GM12801 (cell line): ENCODE data around the gene UNG.

Experiments
- TF ChIP-seq, protein P1 (sequence below): IDR thresholded peaks from one replicate; pipeline ENCODE4 v1.5.1; 2011; ENCODE audit warnings: control low read depth; ENCODE audit not compliant: insufficient read length; ENCODE audit errors: extremely low read depth

Gene UNG

DNA sequence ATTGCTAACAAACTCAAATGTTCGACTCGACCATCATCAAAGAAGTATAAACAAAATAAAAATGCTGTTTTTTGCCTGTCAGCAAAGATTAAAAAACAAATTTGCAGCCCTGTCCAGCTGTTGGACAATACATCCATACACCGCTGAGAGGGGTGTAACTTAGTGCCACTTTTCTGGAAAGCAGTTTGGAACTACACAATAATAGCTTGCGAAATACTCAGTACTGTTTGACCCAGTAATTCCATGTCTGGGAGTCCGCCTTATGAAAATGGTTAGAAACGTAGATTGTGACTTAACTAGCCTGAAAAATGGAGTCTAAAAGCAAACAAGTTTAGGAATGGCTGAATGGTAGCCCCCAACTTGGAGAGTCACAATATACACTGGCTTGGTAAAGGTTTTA lies 38.6 kb upstream of the UNG start:
- TF ChIP-seq, protein P1, sequence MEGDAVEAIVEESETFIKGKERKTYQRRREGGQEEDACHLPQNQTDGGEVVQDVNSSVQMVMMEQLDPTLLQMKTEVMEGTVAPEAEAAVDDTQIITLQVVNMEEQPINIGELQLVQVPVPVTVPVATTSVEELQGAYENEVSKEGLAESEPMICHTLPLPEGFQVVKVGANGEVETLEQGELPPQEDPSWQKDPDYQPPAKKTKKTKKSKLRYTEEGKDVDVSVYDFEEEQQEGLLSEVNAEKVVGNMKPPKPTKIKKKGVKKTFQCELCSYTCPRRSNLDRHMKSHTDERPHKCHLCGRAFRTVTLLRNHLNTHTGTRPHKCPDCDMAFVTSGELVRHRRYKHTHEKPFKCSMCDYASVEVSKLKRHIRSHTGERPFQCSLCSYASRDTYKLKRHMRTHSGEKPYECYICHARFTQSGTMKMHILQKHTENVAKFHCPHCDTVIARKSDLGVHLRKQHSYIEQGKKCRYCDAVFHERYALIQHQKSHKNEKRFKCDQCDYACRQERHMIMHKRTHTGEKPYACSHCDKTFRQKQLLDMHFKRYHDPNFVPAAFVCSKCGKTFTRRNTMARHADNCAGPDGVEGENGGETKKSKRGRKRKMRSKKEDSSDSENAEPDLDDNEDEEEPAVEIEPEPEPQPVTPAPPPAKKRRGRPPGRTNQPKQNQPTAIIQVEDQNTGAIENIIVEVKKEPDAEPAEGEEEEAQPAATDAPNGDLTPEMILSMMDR, result no peak

DNA sequence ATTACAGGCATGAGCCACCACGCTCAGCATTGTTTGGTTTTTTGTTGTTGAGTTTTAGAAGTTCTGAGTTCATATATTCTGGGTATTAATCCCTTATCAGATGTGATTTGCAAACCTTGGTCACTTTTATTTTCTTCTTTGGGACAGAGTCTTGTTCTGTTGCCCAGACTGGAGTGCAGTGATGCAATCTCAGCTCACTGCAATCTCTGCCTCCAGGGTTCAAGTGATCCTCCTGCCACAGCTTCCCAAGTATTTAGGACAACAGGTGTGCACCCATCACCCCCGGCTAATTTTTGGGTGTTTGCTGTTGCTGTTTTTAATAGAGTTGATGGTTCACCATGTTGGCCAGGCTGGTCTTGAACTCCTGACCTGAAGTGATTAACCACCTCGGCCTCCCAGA lies 33.3 kb upstream of the UNG start:
- TF ChIP-seq, protein P1, result no peak

DNA sequence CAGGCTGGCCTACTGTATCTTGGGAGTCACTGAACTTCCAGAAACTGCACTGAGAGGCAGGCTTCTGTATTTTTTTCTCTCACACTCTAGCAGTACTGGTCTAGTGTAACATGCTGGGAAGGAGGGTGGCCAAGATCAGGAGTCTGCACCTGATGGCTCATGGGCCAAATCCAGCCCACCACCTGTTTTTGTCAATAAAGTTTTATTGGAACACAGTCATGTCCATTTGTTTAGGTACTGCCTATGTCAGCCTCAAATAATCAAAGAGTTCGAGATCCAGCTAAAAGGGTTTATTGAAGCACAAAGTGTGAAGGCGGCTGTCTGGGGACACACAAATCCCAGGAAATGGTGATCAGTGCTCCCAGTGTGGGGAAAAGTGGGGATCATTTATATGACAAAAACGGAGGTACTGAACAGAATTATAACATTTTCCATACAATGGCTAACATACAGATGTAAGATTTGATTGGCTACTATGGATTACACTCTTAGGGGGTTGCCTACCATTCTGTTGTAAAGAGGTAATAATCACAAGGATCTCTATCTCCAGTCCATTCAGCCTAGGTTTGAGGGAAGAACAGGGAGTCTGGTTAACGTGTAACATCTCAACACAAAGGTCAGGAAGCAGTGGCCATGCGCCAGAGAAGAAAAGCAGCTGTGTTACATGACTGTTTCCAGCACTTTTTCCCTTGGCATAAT lies 32.1 kb upstream of the UNG start:
- TF ChIP-seq, protein P1, result no peak

DNA sequence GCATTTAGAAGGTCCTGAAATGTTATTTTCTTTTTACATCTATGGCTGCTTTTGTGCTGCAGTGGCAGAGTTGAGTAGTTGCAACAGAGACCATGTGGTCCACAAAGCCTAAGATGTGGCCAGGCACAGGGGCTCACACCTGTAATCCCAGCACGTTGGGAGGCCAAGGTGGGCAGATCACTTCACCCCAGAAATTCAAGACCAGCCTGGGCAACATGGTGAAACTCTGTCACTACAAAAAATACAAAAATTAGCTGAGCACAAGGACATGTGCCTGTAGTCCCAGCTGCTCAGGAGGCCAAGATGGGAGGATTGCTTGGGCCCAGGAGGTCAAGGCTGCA lies 31.6 kb upstream of the UNG start:
- TF ChIP-seq, protein P1, result no peak

DNA sequence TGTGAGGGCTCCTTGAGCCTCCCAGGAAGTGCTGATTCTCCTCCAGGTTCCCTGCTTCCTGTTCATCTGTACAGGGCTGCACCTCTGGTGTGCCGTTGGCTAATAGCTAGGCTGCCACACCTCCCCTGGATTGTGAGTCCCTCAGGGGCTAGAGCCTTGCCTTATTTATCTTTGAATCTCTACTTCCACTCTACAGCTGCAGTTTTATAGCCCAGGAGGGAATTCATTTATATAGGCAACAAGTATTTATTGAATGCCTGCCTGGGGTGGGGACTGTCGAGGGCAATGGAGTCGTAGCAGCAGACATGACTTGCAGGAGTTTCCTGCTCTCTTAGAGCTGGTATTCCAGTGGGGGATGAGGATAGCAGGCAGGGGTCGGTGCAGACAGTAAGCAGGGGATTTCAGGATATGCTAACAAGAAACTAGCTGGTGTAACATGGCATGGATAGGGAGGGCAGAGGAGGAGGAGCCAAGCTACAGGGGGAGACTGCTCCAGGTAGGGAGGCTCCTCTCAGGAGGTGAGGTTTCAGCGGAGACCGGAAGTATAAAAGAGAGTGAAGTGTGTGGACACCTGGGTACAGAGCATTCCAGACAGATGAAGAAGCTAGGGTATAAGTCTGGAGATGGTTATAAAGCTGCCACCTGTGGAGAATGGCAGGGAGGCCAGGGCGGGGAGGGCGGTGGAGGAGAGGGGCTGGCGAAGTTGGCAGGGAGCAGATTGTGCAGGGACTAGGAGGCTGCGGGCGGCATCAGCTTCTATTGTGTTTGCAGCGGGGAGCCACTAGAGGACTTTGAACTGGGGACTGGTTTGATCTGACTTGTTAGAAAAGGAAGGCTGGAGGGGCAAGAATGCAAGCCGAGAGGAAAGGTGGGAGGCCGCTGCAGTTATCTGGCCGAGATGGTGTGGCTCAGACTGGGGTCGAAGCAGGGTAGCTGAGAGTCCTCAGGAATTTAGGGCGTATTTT lies 27.8 kb upstream of the UNG start:
- TF ChIP-seq, protein P1, result no peak

DNA sequence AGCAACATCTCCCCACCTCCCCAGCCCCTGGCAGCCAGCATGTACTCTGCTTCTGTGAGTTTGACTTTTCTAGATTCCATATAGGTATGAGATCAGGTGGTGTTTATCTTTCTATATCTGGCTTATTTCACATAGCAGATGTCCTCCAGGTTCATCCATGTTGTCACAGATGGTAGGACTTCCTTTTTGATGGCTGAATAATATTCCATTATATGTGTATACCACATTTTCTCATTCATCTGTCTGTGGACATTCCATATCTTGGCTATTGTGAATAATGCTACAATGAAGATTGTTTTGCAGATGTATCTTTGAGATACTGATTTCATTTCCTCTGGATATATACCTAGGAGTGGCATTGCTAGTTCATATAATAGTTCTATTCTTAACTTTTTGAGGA lies 22.5 kb upstream of the UNG start:
- TF ChIP-seq, protein P1, result no peak

DNA sequence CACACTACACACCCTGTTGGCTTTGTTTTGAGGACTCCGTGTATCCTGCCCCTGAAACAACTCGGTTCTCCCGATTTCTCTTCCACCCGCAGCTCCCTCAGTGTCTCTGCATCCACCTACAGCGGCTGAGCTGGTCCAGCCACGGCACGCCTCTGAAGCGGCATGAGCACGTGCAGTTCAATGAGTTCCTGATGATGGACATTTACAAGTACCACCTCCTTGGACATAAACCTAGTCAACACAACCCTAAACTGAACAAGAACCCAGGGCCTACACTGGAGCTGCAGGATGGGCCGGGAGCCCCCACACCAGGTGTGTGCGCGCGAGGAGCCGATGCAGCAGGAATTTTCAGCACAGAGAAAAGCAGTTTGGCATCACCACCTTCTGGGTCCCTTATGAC lies 14.6 kb upstream of the UNG start:
- TF ChIP-seq, protein P1, result no peak
